ENCODE measurements around the gene FARS2.

Gene FARS2

GRCh38 chr6:5632348-5632935 is 371.1 kb downstream of the FARS2 start:
- Mint-ChIP-seq H3K36me3 (ENCODE audit: low read depth) (no peaks in the 10 kb centered on the region), H3K9me3 (no peaks in the 10 kb centered on the region), H3K4me1 (no peaks in the 10 kb centered on the region), H3K27me3 (ENCODE audit: low read depth) (no peaks in the 10 kb centered on the region), H3K27ac (no peak overlapping the region), H3K4me3 (no peak overlapping the region)
- no peak for TF ChIP-seq CTCF (IDR thresholded peaks at IDR 0.05; ENCODE audit: unreplicated experiment in 3 of 3)

- H3K4me3 Mint-ChIP-seq, result no peak overlapping the region
- no peak overlapping the region for H3K27ac Mint-ChIP-seq
- H3K27me3 Mint-ChIP-seq (ENCODE audit: low read depth), result no peaks in the 10 kb centered on the region
- H3K36me3 Mint-ChIP-seq (ENCODE audit: low read depth), result no peaks in the 10 kb centered on the region
- H3K4me1 Mint-ChIP-seq, result no peaks in the 10 kb centered on the region
- H3K9me3 Mint-ChIP-seq, result peaks cover 3% of the 10 kb centered on the region
- no peak for TF ChIP-seq CTCF (IDR thresholded peaks at IDR 0.05; ENCODE audit: unreplicated experiment in 3 of 3)
Measured at GRCh38 chr6:5634525-5634924, 373.2 kb downstream of the FARS2 start.

GRCh38 chr6:5636210-5637030 is 375.1 kb downstream of the FARS2 start:
- Mint-ChIP-seq H3K4me1 (no peaks in the 10 kb centered on the region), H3K4me3 (no peak overlapping the region), H3K27me3 (ENCODE audit: low read depth) (no peaks in the 10 kb centered on the region), H3K9me3 (peaks cover 13% of the 10 kb centered on the region), H3K36me3 (ENCODE audit: low read depth) (peaks cover 11% of the 10 kb centered on the region), H3K27ac (no peak overlapping the region)
- no peak for TF ChIP-seq CTCF (IDR thresholded peaks at IDR 0.05; ENCODE audit: unreplicated experiment in 3 of 3)

GRCh38 chr6:5637714-5638113 is 376.4 kb downstream of the FARS2 start:
- Mint-ChIP-seq H3K27ac (no peak overlapping the region), H3K9me3 (peaks cover 16% of the 10 kb centered on the region), H3K4me3 (no peak overlapping the region), H3K36me3 (ENCODE audit: low read depth) (peaks cover 11% of the 10 kb centered on the region), H3K4me1 (no peaks in the 10 kb centered on the region), H3K27me3 (ENCODE audit: low read depth) (no peaks in the 10 kb centered on the region)
- TF ChIP-seq CTCF (IDR thresholded peaks at IDR 0.05; ENCODE audit: unreplicated experiment in 3 of 3), result no peak

- no peaks in the 10 kb centered on the region for H3K4me1 Mint-ChIP-seq
- peaks cover 11% of the 10 kb centered on the region for H3K36me3 Mint-ChIP-seq (ENCODE audit: low read depth)
- H3K4me3 Mint-ChIP-seq, result no peak overlapping the region
- no peaks in the 10 kb centered on the region for H3K27me3 Mint-ChIP-seq (ENCODE audit: low read depth)
- H3K9me3 Mint-ChIP-seq, result peaks cover 16% of the 10 kb centered on the region
- TF ChIP-seq CTCF (IDR thresholded peaks at IDR 0.05; ENCODE audit: unreplicated experiment in 3 of 3), result no peak
- H3K27ac Mint-ChIP-seq, result no peak overlapping the region
Measured at GRCh38 chr6:5638666-5639065, 377.4 kb downstream of the FARS2 start.

GRCh38 chr6:5639193-5639592 is 377.9 kb downstream of the FARS2 start:
- Mint-ChIP-seq H3K4me1 (no peaks in the 10 kb centered on the region), H3K4me3 (no peak overlapping the region), H3K36me3 (ENCODE audit: low read depth) (peaks cover 11% of the 10 kb centered on the region), H3K27me3 (ENCODE audit: low read depth) (no peaks in the 10 kb centered on the region), H3K9me3 (peaks cover 16% of the 10 kb centered on the region), H3K27ac (no peak overlapping the region)
- TF ChIP-seq CTCF (IDR thresholded peaks at IDR 0.05; ENCODE audit: unreplicated experiment in 3 of 3), result no peak
